GF-D8 (cell line): ENCODE results near the gene BIRC7.

Experiments
- DNase-seq: peaks from one replicate; lab custom pipeline; 2025; lab: John Stamatoyannopoulos, UW

The BIRC7 gene, protein sequence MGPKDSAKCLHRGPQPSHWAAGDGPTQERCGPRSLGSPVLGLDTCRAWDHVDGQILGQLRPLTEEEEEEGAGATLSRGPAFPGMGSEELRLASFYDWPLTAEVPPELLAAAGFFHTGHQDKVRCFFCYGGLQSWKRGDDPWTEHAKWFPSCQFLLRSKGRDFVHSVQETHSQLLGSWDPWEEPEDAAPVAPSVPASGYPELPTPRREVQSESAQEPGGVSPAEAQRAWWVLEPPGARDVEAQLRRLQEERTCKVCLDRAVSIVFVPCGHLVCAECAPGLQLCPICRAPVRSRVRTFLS

DNA sequence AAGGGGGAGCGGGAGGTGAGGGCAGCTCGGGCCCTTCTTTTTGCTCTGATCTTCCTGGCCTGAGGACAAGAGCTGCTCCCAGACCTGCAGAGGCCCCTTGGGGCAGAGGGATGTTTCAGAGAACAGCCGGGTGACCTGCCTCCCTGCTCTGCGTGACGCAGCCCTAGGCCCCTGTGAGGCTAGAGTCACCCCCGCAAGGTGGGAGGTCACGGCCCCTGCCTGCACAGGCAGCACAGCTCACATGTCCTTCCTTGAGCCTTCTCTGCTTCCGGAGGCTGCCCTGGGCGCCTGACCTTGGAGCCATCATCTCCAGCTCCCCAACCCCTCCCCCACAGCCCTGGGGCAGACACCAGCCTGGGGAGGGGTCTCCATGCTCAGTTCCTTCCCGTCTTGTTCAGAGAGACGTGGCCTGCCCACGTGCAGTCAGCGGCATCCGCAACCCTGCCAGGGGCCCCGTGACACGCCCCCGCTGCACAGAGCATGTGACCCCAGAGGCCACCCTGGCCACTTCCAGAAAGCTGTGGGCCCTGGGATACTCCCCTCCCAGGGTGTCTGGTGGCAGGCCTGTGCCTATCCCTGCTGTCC, at the start of gene BIRC7:
Gene BIRC7, plus strand, starts transcription at position 507 of the 585 bp plus-strand sequence. CDS start 192 bp downstream, outside the sequence.
- no peak for DNase-seq

DNA sequence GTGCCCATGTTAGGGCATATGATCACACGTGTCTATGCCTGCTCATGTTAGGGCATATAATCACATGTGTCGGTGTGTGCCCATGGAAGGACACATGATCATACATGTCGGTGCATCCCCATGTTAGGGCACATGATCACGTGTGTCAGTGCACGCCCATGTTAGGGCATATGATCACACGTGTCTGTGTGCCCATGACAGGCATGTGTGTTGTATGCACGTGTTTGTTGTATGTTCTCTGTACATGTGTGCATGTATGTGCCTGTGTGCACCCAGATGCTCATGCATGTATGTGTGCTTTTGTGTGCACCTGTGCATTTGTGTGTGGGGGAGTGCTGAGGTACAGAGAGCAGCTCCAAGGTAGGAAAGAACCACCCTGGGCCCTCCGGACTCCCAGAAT, 49.6 kb upstream of the BIRC7 start:
- no peak for DNase-seq

DNA sequence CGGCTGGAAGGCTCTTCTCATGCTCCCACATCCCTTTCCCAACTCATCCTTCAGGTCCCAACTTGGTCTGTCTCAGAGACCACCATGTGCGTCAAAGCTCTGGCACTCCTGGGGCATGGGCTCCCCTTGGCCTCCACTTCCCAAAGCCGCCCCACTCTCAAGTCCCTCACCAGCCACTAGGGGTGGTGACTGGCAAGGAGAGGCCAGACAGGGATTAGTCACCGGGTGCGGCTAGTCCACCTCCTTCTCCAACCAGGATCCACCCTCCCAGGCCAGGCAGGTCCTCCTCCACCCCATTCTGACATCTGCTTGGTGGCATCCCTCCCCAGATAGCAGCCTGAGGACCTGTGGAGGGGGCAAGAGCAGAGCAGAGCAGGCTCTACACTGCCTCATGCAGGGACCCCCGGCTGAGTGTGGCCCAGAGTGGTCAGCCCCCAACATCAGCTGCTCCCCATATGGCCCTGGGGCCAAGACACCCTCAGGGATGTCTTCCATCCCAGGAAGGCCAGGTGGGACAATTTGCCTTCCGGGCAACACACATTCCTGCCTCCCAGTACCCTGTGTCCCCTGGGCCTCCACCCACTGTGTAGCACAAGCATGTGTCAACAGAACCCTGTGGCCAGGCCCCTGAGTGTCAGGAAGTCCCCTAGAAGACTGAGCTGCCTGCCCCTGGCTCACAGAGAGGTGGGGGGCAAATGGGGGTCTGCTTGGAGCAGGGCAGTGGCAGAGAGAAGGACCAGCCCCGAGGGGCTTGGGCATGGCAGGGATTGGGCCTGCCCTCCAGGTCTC, 49.0 kb upstream of the BIRC7 start:
- no peak for DNase-seq

DNA sequence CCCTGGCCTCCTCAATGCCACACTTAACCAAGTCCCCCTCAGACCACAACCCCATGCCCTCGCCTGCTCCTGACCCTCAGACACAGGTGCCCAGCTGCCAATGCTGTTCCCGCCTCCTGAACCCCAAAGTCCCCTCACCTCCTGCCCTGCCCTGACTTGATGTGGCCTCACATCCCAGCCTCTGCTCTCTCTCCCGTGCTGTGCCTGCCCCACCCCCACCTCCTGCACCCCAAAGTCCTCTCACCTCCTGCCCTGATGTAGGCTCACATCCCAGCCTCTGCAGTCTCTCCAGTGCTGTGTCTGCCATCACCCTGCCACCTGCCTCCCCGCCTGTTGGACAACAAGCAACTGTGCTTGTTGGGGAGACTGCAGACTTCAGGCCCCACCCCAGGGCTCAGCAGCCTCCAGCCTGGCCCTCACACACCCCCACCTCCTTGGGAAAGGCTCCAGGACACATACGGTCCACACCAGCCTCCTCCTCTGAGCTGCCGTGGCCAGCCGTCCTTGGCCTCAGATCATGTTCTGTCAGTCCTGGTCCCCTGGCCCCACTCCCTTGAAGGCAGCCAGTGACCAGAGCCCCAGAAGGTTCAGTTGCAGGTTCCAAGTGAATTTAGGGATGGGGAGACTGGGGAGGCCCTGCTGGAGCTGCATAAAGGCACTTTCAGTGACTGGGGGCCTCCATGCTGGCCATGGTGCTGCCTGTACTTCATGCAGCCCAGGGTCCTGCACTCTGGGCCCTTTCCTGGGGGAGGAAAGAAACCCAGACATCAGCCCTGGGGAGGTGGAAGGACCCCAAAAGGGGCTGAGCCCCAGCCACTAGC, 48.2 kb upstream of the BIRC7 start:
- DNase-seq, result no peak

DNA sequence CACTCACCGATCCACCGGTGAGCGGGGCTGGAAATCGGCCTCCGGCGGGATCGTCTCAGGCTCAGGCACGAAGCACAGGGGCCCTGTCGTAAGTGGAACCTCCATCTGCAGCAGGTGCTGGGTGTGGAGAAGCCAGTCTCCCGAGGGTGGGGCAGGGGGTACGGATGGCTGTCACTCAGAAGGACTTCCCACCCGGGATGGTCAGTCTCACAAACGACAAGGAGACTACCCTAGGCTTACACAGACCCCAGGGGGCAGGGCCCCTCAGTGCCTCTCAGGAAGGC, 47.6 kb upstream of the BIRC7 start:
- no peak for DNase-seq

DNA sequence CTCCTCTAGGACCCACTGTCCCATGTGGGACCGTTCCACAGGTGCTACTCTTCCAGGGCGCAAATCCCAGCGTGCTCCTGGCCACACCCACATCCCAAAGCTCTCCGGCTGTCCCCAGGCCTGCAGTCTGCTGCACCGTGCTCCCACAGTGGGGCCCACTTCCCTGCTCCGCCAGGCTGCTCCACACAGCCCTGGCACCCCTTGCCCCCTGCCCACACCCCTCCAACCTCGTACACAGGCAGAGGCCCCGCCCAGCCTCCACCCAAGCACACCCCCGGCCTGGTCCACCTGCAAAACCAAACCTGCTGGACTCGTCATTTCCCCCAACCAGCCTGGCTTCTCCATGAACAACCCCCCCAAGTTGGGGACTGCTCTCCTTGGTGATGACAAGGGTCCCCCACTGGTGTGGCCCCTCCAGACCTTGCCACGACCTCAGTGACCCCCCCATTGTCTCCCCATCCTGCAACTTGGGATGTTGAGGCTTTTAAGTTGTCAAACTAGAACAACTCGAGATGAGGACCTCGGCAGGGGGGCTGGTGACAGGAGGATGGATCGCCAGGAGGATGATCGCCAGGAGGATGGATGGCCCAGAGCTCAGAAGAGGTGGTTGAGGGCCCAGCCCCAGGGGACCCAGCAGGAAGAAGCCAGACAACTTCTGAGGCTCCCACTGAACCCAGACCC, 46.9 kb upstream of the BIRC7 start:
- no peak for DNase-seq

DNA sequence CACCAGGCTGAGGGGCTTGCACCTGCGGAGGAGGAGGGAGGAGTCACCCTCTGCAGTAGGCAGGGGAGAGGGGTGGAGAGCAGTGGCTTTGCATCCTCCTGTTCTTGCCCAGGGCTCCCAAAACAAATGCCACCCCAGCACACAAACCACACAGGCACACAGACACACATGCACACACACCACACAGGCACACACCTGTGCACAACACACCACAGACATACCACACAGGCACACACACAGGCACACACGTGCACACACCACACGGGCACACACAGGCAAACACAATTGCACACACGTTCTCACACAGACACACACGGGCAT, 46.4 kb upstream of the BIRC7 start:
- DNase-seq, result no peak

DNA sequence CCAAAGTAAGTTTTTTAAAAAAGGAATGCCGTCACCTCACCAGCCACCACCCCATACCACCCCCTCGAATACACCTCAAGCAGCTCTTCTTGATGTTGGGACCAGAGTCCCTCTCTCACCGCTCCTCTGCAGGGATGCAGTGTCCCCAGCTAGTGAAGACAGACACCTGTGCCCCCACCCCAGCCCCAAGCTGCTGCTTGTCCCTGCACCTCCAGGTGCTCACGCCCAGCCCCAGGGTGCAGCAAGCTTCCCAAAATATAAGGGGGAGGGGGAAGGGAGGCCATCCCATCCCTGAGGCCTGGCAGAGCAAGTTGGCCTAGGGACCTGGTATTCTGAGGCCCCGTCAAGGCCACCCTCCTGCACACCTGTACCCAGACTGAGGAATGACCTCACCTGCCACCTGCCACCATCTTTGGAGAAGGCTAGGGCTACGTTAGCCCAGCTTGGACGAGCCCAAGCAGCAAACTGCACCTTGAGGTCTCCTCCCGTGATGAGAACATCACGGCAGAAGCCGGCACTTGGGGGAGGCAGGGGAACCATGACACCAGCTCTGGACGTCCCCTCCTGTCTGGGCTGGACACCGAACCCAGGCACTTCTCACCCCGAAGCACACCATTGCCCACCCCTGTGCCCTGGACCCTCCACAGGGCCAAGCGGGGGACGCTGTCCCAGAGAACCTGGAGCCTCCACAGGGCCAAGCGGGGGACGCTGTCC, 45.7 kb upstream of the BIRC7 start:
- DNase-seq, result no peak

DNA sequence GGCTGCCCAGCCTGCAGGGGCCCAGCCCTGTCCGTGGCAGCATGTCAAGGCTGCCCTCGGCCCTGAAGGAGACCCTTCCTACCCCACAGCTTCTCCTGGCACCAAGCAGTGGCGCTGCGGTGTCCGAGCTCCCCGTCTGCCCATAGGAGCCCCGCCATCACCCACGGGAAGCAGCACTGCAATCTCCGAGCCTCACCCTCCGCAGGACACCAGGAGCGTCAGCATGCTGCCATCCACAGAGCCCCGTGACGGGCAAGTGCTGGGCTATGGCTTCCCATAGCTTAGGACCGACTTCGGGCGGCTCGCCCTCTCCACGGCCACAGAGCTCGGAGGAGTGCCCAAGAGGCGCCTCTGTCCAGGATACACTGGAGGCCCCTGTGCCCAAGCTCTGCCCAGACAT, 44.9 kb upstream of the BIRC7 start:
- no peak for DNase-seq

DNA sequence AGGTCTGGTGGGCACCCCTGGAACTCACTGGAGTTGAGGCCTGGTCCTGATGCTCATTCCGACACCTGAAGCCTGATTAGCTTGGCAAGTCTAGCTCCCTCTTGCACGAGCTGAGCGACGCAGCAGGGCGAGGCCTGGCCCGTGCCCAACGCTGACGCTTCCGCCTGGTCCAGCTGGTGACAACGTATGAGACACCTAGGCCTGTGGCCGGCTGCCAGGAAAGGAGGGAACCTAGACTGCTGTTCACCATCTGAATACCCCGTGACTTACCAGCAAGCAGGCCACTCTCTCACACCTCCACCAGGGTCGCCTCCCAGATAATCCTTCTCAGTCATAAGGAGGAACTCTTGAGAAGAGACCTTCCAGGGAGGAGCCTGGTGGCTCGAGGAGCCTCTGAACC, 44.3 kb upstream of the BIRC7 start:
- no peak for DNase-seq

DNA sequence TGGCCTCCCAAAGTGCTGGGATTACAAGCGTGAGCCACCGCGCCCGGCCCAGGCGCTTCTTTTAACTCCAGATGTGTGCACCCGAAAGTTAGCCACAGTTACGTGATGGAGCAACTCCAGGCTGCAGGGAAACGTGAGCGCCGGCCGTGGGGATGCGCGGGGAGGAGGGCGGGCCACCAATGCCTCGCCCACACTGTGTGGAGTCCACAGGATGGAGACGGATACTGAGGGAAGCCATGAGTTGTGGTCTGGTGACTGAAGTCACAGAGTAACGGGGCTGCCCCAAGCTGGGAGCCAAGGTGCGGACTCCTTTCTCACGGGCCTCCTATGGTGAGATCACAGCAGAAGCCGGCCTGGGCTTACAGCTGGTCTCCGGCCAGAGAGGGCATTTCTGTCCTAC, 43.0 kb upstream of the BIRC7 start:
- no peak for DNase-seq

DNA sequence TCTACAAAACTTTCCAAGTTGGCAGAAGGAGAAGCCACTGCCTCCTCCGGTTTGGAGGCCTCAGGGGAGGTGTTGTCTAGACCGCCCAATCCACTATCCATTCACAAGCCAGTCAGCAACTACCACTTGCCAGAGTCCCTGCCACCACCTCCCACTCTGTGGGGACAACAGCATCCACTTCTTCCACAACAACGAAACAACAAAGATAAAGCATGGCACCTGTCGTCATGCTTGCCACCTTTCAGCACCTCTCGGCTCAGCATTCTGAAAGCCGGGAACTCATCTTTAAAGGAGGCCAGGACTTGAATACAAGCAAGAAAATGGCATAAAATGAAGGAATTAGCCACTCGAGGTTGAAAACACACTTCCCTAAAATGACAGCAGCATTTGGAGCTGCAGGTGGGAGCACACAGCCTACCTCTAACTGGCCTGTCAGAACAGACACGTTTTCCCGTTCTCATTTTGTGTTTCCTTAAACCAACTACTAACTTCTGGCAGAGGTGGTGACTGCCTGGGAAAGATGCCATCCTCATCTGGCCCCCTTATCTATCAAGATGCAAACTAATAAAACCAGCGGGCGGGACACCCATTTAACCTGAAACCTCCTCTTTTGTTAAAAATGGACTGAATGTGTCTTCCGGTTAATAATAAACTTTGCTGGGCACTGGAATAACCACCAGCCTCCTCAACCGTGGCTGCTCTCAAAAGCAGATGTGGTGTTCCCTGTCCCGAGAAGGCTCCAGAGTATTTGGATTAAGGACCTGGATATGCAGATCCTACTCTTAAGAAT, 41.5 kb upstream of the BIRC7 start:
- DNase-seq, result no peak

DNA sequence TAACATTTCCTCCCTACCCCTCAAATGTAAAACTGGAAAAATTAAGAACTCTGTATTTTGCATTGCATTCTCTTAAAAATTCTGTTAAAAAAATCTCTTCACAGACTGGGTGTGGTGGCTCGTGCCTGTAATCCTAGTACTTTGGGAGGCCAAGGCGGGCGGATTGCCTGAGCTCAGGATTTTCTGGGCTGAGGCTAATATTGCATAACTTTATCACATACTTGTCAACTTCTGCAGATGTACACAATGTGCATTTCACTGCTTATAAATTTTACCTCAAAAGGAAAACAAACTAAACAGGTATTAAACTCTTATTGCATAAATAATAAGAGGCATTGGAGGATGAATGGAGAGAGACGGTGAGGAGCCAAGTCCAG, 40.9 kb upstream of the BIRC7 start:
- DNase-seq, result no peak

DNA sequence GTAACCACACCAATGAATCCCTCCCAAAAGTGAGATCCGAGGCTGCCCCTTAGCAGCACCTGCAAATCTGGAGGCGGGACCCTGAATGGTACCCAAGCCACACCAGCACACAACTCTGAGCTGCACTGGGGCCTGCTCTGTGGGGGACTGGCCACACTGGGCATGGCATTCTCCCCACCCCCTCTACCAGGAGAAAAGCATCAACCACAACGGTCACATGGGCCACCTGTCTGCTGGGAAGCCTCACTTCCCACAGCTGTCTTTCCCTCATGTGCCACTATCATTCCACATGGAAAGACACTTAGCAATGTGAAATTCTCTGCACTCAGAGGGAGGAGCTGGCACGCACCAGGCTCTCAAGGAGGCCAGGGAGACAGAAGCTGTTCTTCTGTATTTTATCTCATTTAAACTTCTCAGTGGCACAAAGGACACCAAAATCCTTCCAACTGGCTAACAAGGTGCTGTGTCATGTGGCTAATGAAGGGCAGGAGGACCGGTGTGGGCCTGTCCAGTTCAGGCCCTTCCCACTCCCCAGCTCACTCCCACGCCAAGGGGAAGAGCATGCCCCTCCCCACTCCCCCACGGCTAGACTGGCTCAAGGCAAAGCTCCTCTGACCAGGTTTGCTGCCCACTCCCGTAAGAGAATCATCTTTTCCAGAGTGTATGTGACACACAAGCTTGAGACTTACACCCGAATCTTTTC, 38.8 kb upstream of the BIRC7 start:
- no peak for DNase-seq

DNA sequence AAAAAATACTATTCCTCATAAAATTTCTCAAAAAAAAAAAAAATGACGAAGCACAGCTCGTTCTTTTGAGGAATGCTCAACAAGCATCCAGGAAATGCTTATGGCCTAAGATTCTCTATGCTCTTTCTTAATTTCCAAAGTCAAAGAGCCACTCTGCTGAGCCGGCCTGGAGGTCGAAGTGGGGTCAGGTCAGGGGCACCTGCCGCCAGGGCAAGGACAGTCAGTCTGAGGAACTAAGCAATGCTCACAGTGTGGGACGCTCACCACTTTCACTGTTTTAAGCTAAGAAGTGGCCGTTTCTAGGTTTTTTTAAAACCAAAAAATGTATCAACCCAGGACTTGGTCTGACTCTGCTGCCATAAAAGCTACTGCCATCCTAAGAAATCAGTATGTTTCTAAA, 37.1 kb upstream of the BIRC7 start:
- DNase-seq, result no peak

DNA sequence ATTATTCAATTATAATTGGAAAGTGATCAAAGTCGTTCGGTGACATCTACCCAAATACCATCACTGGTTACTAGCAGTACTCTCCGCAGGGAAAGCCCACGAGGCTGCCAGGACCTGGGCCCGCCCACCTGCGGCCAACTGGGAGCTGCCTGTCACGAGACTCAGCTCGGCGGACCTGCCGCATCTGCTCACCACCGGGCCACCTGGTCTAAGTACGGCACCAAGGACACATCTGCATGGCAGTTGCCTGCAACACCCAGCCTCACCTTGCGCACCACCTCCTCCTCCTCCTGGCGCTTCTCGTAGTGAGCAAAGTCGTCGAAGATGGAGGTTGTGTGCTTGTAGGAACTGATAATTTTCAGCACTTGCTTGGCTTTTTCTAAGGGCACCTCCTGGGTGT, 33.7 kb upstream of the BIRC7 start:
- DNase-seq, result no peak

DNA sequence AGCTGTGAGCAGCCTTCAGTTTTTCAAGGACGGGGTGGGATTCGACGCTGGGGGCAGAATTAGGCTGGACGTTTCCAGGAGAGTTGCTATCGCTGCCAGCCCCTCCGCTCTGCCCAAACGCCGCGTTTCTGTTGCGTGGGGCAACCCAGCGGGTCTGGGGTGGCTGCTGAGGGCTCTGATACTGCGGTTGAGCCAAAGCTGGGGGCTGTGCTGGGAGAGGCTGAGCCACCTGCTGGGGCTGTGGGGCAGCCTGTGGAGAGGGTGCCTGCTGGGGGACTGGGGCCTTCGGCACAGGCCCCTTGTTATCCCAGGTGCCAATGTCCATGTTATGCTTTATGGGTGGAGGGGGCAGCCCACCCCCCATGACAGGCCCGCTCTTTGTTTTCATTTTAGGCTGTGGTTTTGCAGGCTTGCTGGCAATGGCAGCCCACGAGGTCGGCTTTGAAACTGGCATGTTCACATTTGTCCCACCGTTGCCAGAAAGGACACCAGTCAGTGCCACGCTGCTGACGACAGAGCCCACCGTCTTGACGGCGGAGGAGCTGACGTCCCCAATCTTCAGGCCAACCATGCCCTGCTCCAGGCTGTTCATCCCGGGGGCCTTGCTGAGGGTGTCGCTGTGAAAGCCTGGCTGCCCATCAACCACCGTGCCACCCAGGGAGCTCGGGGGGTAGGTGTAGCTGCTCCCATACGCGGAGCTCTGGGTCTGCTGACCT, 32.7 kb upstream of the BIRC7 start:
- DNase-seq, result no peak

DNA sequence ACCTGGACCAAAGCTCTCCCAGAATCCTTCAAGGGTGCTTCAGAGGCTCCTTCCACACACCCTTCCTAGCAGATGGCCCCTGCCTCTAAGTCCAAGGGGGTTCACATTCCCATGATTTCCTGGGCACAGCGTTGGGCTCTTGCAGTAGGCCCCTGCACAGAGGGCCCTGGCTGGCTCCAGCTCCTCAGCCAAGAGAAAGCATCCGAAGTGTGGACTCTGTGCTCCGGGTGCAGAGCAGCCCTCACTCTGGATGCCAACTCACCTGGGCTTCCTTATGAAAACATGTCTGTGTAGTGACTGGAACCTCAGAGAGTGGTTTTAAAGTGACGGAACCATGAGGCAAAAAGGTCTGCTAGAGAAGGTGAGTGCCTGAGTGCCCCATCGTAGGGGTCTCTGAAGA, 31.3 kb upstream of the BIRC7 start:
- DNase-seq, result no peak

DNA sequence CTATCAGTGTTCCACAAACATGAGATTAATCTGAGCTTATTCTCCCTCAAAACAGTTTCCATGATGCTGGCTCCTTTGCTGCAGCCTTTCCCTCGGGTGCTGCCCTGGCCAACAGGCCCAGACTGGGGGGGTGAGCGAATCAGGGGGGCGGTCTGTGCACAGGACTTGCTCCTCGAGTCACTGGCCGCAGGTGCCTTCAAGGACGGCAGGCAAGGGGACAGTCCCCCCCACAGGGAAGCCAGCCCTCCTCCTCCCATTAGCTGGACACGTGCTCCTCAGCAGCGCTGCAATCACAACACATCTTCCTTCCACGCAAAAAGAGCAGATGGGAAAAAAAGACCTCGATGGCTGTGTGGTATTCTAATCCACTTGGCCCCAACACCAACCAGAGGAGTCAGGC, 29.8 kb upstream of the BIRC7 start:
- DNase-seq, result no peak

DNA sequence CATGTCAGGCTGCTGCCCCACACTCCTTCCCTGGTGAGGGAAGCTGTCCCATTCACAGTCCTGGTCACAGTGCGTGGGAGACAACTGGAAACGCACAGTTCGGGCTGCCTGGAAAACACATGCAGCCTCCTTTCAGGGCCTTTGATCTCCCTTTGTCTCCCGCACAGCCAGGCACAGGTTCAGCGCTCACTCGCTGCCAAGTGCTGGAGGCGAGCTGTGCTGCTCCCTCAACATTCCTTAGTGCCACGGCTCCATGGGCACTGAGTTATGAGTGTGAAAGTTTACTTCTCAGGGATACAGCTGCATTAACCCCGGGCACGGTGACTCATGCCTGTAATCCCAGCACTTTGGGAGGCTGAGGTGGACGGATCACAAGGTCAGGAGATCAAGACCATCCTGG, 28.8 kb upstream of the BIRC7 start:
- no peak for DNase-seq
